HG03103 (cell line): ENCODE data around the gene OAF.
"Not testable (repeated sequence)": the region's sequence is repeated elsewhere in the genome, so short reads cannot be mapped to it uniquely, and the experiment has no call there.

Experiments
- ATAC-seq: cut with Tn5 transposase; IDR thresholded peaks from one replicate; pipeline ENCODE4 v1.9.1; 2021; ENCODE audit warnings: low read depth; ENCODE audit not compliant: unreplicated experiment

OAF gene

DNA sequence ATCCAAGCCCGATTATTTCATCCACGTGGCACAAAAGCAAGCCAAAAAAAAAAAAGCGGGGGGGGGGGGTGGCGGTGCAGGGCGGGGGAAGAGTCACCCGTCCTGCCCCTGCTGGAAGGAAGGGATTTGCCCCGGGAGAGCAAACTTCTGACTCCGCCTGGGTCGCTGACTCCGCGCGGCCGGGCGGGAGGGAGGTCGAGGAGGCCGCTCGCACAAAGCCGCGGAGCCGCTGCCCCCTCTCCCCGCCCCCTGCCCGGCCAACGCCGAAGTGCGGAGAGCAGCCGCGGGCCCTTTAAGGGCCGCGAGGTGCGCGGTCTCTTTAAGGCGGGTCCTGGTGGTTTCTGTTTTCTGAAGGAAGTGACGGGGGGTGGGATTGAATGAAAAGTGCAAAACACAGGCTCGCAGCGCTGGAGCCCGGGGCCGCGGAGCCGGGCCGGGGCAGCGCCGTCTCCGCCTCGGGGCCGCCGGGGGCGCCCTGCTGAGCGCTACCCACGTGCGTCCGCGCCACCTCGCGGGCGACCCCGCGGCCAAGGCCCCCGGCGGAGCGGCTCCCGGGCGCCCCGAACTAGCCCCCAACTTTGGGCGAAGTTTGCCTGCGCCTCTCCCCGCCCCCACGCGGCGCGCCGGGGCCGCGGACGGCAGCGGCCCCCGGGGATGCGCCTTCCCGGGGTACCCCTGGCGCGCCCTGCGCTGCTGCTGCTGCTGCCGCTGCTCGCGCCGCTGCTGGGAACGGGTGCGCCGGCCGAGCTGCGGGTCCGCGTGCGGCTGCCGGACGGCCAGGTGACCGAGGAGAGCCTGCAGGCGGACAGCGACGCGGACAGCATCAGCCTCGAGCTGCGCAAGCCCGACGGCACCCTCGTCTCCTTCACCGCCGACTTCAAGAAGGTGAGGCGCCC is at the start of gene OAF:
TSS of gene OAF (plus strand) at position 407 of the 896 bp plus-strand sequence. CDS start at position 655, 248 bp downstream.
- peak; percentile 72 for ATAC-seq

DNA sequence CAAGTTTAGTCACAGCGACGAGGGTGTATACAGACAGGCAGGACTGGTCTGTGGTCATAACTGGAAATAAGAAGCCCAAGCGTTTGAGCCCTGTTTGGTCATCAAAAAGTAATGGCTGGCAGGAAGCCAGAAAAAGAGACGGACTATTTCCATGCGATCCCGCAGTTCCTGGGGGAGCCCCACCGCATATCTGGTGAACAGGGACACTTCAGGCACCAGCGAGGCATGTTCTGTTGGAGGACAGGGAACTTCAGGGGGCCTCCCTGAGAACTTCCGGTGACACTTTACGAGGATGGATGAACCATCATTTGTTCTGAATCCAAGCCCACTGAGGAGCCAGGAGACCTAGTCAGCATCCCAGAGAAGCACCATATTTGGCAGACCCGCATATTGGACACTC is 43.2 kb upstream of the OAF start:
- ATAC-seq: no peak

DNA sequence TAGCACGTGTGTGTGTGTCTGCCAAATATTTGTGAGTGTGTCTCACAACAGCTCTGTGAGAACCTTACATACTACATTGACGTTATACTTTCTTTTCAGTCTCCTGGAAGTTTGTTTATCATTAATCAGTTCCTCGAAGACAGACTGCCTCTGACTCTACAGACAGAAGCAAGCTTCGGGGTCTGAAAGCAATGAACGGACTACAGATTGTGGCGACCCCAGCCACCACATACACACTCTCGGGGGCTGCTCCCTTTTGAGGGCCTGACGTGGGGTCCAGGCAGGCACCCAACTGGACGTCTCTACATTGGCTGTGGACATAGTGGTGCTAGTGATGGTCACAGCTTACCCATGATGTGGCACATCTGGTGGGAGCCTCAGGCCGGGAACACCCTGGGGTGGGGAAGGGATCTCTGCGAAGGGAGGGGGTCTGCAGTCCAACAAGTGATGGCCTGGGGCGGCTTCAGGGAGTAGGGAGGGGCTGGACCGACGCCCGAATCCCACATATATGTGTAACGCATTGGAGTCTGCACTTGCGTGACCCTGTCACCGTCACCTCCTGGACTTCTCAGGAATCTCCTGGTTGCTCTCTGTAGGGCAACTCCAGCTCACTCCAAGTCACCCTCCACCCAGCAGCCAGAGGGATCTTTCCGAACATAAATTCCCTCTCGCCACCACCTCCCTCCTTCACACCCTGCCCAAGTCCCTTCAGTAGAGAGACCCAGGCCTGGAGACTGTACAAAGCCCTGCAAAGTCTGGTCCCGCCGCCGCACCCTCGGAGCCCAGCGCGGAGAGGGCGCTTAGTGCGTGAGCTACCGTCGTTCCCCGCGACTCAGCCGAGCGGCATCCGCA is 42.5 kb upstream of the OAF start:
- no peak for ATAC-seq

- ATAC-seq: no peak
These were observed 41.7 kb upstream of the OAF start for GRCh38 chr11:120168960-120169681.

GRCh38 chr11:120169981-120170698 is 40.7 kb upstream of the OAF start:
- no peak for ATAC-seq

GRCh38 chr11:120170741-120171261 is 40.0 kb upstream of the OAF start:
- no peak for ATAC-seq

- no peak for ATAC-seq
These were observed 38.5 kb upstream of the OAF start for GRCh38 chr11:120172054-120172911.

DNA sequence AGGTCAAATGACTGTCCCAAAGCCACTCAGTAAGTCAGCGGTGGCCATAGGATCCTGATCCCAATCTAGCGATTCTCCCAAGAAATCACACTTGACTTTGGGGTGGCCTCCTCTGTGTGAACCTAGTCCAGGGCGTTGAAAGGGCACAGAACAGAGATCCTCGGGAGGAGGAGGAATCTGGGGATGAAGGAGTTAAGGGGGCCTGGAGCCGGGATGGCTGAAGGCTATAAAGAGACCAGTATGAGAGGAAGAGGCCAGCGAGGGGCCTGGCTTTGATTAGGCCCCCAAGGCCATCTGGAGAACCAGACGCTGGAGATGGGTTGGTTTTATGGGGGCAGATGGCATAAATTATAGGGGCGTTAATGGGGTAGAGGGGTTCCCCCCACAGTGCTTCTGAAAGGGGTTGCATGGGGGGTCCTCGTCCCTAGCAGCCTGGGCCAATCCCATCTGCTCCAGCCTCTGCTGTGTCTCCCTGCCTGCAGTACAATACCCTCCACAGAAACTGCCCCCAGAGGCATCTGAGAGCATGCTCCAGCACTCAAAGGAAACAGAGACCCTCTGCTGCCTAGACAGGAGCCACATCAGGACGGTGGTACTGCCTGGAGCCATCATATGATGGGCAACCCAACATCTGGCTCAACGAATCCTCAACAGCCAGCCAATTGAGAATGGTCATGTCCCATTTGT is 37.7 kb upstream of the OAF start:
- no peak for ATAC-seq

DNA sequence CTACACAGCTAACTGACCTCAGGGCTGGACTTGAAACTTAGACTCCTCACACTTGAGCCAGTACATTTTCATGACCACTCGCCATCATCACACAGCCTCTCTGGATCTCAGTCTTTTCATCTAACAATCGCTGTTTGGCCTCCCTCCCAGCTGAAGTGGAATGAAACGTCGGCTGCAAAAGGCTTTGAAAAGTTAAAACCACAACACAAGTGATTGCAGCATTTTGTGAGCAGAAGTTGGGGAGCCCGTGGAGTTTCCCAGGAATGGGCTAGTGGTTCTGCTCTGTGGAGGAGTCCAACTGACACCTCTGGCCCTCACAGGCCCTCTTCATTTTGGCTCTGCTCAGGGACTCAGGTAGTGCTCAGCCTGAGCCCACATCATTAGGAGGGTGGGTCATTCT is 37.0 kb upstream of the OAF start:
- ATAC-seq: no peak

GRCh38 chr11:120174866-120175265 is 36.0 kb upstream of the OAF start:
- no peak for ATAC-seq

DNA sequence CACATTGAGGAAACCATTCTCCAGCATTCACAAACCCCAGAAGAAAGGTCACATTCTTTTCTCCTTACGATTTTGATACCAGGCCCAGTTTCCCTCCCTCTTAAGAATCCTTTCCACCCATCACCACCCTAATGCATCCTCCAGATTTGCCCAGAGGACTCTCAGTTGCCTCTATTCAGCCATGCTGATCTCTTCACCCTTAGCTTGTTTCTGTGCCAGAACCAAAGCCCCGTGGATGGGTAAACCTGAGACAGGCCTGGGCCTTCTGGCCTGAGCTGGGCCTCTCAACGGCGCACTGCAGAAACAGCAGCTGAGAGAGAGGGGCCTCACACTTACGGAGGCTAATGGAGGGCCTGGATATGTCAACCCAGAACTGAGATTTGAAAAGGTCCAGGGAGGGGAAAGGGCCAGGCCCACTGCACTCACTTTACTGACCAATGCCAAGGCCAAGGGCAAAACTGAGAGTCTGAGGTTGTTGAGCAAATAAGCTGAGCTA is 32.2 kb upstream of the OAF start:
- ATAC-seq: no peak

DNA sequence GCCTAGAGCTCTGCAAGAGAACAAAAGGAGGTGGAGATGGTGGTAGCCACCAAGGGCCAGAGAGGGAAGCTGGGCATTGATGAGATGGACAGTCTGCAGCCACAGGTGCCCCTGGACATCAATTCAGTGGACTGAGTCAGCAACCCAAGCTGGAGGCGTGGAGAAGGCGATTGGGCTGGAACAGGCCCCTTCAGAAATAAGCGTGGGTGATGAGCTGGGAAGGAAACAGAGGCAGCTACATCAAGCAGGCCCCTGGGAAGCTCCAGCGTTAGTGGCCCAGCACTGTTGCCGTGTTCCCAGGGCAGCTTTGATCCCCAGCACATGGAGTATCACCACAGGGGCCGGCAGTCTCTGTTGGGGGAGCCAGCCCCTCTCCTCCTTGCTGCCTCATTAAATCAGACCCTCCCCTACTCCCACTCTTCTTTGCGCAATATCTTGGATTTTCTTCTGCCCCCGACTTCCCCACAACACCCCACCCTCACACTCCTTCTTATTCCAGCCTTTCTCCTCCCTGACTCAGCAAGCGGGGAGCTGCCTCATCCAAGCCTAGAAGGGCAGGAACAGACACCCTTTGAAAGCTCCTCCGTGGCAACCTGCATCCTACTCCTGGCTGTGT is 31.7 kb upstream of the OAF start:
- no peak for ATAC-seq

- not testable (repeated sequence) for ATAC-seq
These were observed 30.8 kb upstream of the OAF start for GRCh38 chr11:120180063-120180462.

- no peak for ATAC-seq
These were observed 30.1 kb upstream of the OAF start for GRCh38 chr11:120180551-120181232.

GRCh38 chr11:120181376-120181975 is 29.4 kb upstream of the OAF start:
- ATAC-seq: no peak

GRCh38 chr11:120182372-120182771 is 28.5 kb upstream of the OAF start:
- no peak for ATAC-seq
